ENCODE data around the gene HADHB.
A peak's percentile ranks its signal among the peaks of the same experiment; 100 is the strongest.

HADHB gene

GRCh38 chr2:26246818-26247217 is 2.1 kb downstream of the HADHB start:
- Histone ChIP-seq H3K4me3 (replicated peaks; ENCODE audit: insufficient read depth, low read length) (peak overlapping the region; percentile 81), H3K27ac (replicated peaks) (peak overlapping the region; percentile 99), H3K27me3 (ENCODE audit: insufficient read depth, poor library complexity, severe bottlenecking) (no peaks in the 10 kb centered on the region)
- no peak for TF ChIP-seq SPI1 (IDR thresholded peaks at IDR 0.05; ENCODE audit: borderline replicate concordance, low read depth)
- TF ChIP-seq, protein P1, sequence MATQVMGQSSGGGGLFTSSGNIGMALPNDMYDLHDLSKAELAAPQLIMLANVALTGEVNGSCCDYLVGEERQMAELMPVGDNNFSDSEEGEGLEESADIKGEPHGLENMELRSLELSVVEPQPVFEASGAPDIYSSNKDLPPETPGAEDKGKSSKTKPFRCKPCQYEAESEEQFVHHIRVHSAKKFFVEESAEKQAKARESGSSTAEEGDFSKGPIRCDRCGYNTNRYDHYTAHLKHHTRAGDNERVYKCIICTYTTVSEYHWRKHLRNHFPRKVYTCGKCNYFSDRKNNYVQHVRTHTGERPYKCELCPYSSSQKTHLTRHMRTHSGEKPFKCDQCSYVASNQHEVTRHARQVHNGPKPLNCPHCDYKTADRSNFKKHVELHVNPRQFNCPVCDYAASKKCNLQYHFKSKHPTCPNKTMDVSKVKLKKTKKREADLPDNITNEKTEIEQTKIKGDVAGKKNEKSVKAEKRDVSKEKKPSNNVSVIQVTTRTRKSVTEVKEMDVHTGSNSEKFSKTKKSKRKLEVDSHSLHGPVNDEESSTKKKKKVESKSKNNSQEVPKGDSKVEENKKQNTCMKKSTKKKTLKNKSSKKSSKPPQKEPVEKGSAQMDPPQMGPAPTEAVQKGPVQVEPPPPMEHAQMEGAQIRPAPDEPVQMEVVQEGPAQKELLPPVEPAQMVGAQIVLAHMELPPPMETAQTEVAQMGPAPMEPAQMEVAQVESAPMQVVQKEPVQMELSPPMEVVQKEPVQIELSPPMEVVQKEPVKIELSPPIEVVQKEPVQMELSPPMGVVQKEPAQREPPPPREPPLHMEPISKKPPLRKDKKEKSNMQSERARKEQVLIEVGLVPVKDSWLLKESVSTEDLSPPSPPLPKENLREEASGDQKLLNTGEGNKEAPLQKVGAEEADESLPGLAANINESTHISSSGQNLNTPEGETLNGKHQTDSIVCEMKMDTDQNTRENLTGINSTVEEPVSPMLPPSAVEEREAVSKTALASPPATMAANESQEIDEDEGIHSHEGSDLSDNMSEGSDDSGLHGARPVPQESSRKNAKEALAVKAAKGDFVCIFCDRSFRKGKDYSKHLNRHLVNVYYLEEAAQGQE (IDR thresholded peaks at IDR 0.05; ENCODE audit: insufficient replicate concordance, low read depth), result peak; percentile 26
- TF ChIP-seq, protein P2, sequence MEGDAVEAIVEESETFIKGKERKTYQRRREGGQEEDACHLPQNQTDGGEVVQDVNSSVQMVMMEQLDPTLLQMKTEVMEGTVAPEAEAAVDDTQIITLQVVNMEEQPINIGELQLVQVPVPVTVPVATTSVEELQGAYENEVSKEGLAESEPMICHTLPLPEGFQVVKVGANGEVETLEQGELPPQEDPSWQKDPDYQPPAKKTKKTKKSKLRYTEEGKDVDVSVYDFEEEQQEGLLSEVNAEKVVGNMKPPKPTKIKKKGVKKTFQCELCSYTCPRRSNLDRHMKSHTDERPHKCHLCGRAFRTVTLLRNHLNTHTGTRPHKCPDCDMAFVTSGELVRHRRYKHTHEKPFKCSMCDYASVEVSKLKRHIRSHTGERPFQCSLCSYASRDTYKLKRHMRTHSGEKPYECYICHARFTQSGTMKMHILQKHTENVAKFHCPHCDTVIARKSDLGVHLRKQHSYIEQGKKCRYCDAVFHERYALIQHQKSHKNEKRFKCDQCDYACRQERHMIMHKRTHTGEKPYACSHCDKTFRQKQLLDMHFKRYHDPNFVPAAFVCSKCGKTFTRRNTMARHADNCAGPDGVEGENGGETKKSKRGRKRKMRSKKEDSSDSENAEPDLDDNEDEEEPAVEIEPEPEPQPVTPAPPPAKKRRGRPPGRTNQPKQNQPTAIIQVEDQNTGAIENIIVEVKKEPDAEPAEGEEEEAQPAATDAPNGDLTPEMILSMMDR (IDR thresholded peaks at IDR 0.05; ENCODE audit: insufficient read depth, low read length), result no peak
- TF ChIP-seq GABPA (IDR thresholded peaks at IDR 0.05; ENCODE audit: low read depth), result no peak
- peak; percentile 46; the same call in 1 of the 2 replicates for TF ChIP-seq POLR2AphosphoS5 (IDR thresholded peaks at IDR 0.05; ENCODE audit: low read depth)
- DNase-seq (ENCODE audit: low read depth in 1 of 2, low spot score in 1 of 2), result peak; percentile 76 to 82

- Histone ChIP-seq H3K27ac (replicated peaks) (no peak overlapping the region), H3K4me3 (replicated peaks; ENCODE audit: insufficient read depth, low read length) (no peak overlapping the region), H3K27me3 (ENCODE audit: insufficient read depth, poor library complexity, severe bottlenecking) (no peaks in the 10 kb centered on the region)
- no peak for DNase-seq (ENCODE audit: low read depth in 1 of 2, low spot score in 1 of 2)
- TF ChIP-seq POLR2AphosphoS5 (IDR thresholded peaks at IDR 0.05; ENCODE audit: low read depth) (no peak), SPI1 (IDR thresholded peaks at IDR 0.05; ENCODE audit: borderline replicate concordance, low read depth) (no peak), GABPA (IDR thresholded peaks at IDR 0.05; ENCODE audit: low read depth) (no peak)
- TF ChIP-seq, protein P1 (IDR thresholded peaks at IDR 0.05; ENCODE audit: insufficient replicate concordance, low read depth), result no peak
- TF ChIP-seq, protein P2 (IDR thresholded peaks at IDR 0.05; ENCODE audit: insufficient read depth, low read length), result no peak
Observed at GRCh38 chr2:26249625-26250024, 4.9 kb downstream of the HADHB start.

DNA sequence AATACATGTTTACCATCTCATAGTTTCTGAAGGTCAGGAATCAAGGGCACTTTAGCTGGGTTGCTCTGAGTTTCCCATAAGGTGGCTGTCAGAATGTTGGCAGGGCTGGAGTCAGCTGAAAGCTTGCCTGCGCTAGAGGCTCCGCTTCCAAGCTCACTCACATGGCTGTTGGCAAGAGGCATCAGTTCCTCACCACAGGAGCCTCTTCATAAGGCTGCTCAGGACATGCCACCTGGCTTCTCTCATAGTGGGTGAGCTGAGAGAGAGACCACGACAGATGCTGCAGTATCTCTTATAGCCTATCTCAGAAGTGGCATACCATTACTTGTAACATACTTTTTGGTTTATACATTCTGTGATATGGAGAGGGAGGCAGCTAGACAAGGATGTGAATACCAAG is 7.2 kb downstream of the HADHB start:
- TF ChIP-seq, protein P2 (IDR thresholded peaks at IDR 0.05; ENCODE audit: insufficient read depth, low read length), result no peak
- TF ChIP-seq SPI1 (IDR thresholded peaks at IDR 0.05; ENCODE audit: borderline replicate concordance, low read depth) (no peak), POLR2AphosphoS5 (IDR thresholded peaks at IDR 0.05; ENCODE audit: low read depth) (no peak), GABPA (IDR thresholded peaks at IDR 0.05; ENCODE audit: low read depth) (no peak)
- TF ChIP-seq, protein P1 (IDR thresholded peaks at IDR 0.05; ENCODE audit: insufficient replicate concordance, low read depth), result no peak
- Histone ChIP-seq H3K4me3 (replicated peaks; ENCODE audit: insufficient read depth, low read length) (no peak overlapping the region), H3K27me3 (ENCODE audit: insufficient read depth, poor library complexity, severe bottlenecking) (no peaks in the 10 kb centered on the region), H3K27ac (replicated peaks) (no peak overlapping the region)
- DNase-seq (ENCODE audit: low read depth in 1 of 2, low spot score in 1 of 2), result no peak
